Measurements from ENCODE around the gene CPNE4. TPM values are rescaled to one million over a fixed set of nuclear protein-coding genes. Genes with fewer than 3 reads are reported as not detected.

The CPNE4 gene
- total RNA-seq, 2 donors from 2014 or later: 1.7 to 2.5 TPM

DNA sequence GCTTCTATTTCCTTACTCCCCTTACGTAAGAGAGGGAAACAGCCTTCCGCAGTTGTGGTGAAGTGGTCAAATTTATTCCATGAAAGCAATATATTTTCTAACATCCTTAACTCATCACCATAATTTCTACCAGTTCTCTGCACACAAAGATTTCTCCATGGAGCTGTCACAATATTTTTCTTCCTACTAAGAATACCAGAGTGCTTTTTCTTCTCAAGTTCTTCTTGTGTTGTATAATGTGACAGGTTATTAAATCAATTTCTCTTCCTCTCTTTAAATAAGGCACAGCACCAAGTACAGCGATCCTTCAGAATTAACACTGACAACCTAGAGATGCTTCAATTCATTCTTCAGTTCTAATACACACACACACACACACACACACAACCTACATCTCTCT is 153.0 kb downstream of the CPNE4 start:
- no peak overlapping the region for H3K4me3 Mint-ChIP-seq
- TF ChIP-seq CTCF (conservative IDR thresholded peaks at IDR 0.05): no peak
- Histone ChIP-seq H3K27ac (ENCODE audit: low read depth, low read length) (no peak overlapping the region), H3K27me3 (ENCODE audit: control insufficient read depth, insufficient read depth, low read length, poor library complexity, severe bottlenecking) (no peaks in the 10 kb centered on the region), H3K4me3 (ENCODE audit: low read length) (no peak overlapping the region), H3K9me3 (ENCODE audit: control insufficient read depth, low read length) (no peaks in the 10 kb centered on the region), H3K9ac (ENCODE audit: extremely low read depth, low read length, poor library complexity, severe bottlenecking) (no peak overlapping the region), H3K36me3 (ENCODE audit: control insufficient read depth, insufficient read depth, low read length) (no peaks in the 10 kb centered on the region), H3K4me1 (ENCODE audit: control insufficient read depth, insufficient read depth, low read length) (no peaks in the 10 kb centered on the region)
- WGBS, 2 experiments (ENCODE audit: insufficient coverage in 1 of 2, insufficient read length in 1 of 2): 86 to 92% methylated on average over 1 to 3 of the region's 3 CpGs
- H3K27ac Mint-ChIP-seq: no peak overlapping the region
- no peaks in the 10 kb centered on the region for H3K27me3 Mint-ChIP-seq (ENCODE audit: insufficient read depth)
- DNase-seq: no peak
- no peaks in the 10 kb centered on the region for H3K36me3 Mint-ChIP-seq (ENCODE audit: low read depth)
- H3K4me1 Mint-ChIP-seq: no peaks in the 10 kb centered on the region
- peaks cover 4% of the 10 kb centered on the region for H3K9me3 Mint-ChIP-seq

GRCh38 chr3:131880948-131881347 is 153.9 kb downstream of the CPNE4 start:
- Mint-ChIP-seq H3K27ac (no peak overlapping the region), H3K4me3 (no peak overlapping the region), H3K27me3 (ENCODE audit: insufficient read depth) (no peaks in the 10 kb centered on the region), H3K36me3 (ENCODE audit: low read depth) (no peaks in the 10 kb centered on the region), H3K9me3 (peaks cover 2% of the 10 kb centered on the region), H3K4me1 (no peaks in the 10 kb centered on the region)
- Histone ChIP-seq H3K9ac (ENCODE audit: extremely low read depth, low read length, poor library complexity, severe bottlenecking) (no peak overlapping the region), H3K27ac (ENCODE audit: low read depth, low read length) (no peak overlapping the region), H3K27me3 (ENCODE audit: control insufficient read depth, insufficient read depth, low read length, poor library complexity, severe bottlenecking) (no peaks in the 10 kb centered on the region), H3K9me3 (ENCODE audit: control insufficient read depth, low read length) (no peaks in the 10 kb centered on the region), H3K36me3 (ENCODE audit: control insufficient read depth, insufficient read depth, low read length) (no peaks in the 10 kb centered on the region), H3K4me1 (ENCODE audit: control insufficient read depth, insufficient read depth, low read length) (no peaks in the 10 kb centered on the region), H3K4me3 (ENCODE audit: low read length) (no peak overlapping the region)
- no peak for TF ChIP-seq CTCF (conservative IDR thresholded peaks at IDR 0.05)
- 83 to 100% methylated on average over 2 of the region's 2 CpGs for WGBS, 2 experiments (ENCODE audit: insufficient coverage in 1 of 2, insufficient read length in 1 of 2)
- DNase-seq: no peak

- no peak overlapping the region for H3K4me3 Mint-ChIP-seq
- Histone ChIP-seq H3K9me3 (ENCODE audit: control insufficient read depth, low read length) (no peaks in the 10 kb centered on the region), H3K4me1 (ENCODE audit: control insufficient read depth, insufficient read depth, low read length) (no peaks in the 10 kb centered on the region), H3K36me3 (ENCODE audit: control insufficient read depth, insufficient read depth, low read length) (no peaks in the 10 kb centered on the region), H3K9ac (ENCODE audit: extremely low read depth, low read length, poor library complexity, severe bottlenecking) (no peak overlapping the region), H3K27ac (ENCODE audit: low read depth, low read length) (no peak overlapping the region), H3K27me3 (ENCODE audit: control insufficient read depth, insufficient read depth, low read length, poor library complexity, severe bottlenecking) (no peaks in the 10 kb centered on the region), H3K4me3 (ENCODE audit: low read length) (no peak overlapping the region)
- H3K9me3 Mint-ChIP-seq: peaks cover 2% of the 10 kb centered on the region
- no peak for DNase-seq
- no peak overlapping the region for H3K27ac Mint-ChIP-seq
- 80 to 85% methylated on average over 3 to 6 of the region's 6 CpGs for WGBS, 2 experiments (ENCODE audit: insufficient coverage in 1 of 2, insufficient read length in 1 of 2)
- peaks cover 10% of the 10 kb centered on the region for H3K4me1 Mint-ChIP-seq
- no peak for TF ChIP-seq CTCF (conservative IDR thresholded peaks at IDR 0.05)
- H3K36me3 Mint-ChIP-seq (ENCODE audit: low read depth): no peaks in the 10 kb centered on the region
- no peaks in the 10 kb centered on the region for H3K27me3 Mint-ChIP-seq (ENCODE audit: insufficient read depth)
These were observed 166.6 kb downstream of the CPNE4 start for GRCh38 chr3:131868203-131868602.

Data from endodermal cell (in vitro differentiated cells).